Esophagus squamous epithelium (tissue), 4 donors: Measurements from ENCODE around the gene KICS2.

Experiments used
- POLR2A ChIP-seq, 4 donors: fragments of 450-650 bp; IDR thresholded peaks; one replicate each; pipeline ENCODE4 v1.6.1; 2017; ENCODE audit warnings: antibody characterized with exemption in 4 of 4, mild to moderate bottlenecking in 4 of 4, moderate library complexity in 3 of 4
- TF ChIP-seq, protein P1 (sequence below), 6 experiments: fragments of 450-650 bp in 4 of 6; fragments of 200-600 bp in 2 of 6; sonication (generic) in 2 of 6; IDR thresholded peaks; one replicate each; pipeline ENCODE4 v1.5.1; 2016 to 2019; ENCODE audit warnings: antibody characterized with exemption in 6 of 6, mild to moderate bottlenecking in 4 of 6, moderate library complexity in 4 of 6

DNA sequence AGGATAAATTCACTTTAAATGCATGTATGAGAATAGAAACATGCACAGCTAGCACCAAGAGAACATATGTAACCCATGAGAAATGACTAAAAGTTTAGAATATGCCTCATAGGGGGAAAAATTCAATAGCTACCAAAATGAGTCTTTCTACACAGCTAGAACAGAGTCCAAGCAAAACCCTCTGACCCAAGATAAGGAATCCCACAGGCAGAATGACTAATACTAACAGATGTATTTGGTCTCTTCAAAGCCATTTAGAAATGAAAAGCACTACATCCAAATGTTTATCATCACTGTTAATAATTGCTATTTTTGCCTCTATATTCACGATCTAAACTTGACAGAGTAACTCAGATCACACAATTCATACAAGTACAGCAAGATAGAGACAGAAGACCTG is 44.0 kb downstream of the KICS2 start:
- no peak for TF ChIP-seq POLR2A (IDR thresholded peaks at IDR 0.05)
- TF ChIP-seq, protein P1, sequence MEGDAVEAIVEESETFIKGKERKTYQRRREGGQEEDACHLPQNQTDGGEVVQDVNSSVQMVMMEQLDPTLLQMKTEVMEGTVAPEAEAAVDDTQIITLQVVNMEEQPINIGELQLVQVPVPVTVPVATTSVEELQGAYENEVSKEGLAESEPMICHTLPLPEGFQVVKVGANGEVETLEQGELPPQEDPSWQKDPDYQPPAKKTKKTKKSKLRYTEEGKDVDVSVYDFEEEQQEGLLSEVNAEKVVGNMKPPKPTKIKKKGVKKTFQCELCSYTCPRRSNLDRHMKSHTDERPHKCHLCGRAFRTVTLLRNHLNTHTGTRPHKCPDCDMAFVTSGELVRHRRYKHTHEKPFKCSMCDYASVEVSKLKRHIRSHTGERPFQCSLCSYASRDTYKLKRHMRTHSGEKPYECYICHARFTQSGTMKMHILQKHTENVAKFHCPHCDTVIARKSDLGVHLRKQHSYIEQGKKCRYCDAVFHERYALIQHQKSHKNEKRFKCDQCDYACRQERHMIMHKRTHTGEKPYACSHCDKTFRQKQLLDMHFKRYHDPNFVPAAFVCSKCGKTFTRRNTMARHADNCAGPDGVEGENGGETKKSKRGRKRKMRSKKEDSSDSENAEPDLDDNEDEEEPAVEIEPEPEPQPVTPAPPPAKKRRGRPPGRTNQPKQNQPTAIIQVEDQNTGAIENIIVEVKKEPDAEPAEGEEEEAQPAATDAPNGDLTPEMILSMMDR (IDR thresholded peaks at IDR 0.05), result no peak
